ENCODE results near the gene ADA.
"Not testable (repeated sequence)": the region's sequence is repeated elsewhere in the genome, so short reads cannot be mapped to it uniquely, and the experiment has no call there.

The ADA gene

GRCh38 chr20:44678990-44679611, 27.6 kb upstream of the ADA start:
- no peak overlapping the region for H3K4me3 ChIP-seq (ENCODE audit: low read length in 2 of 2)
- H3K4me1 ChIP-seq (ENCODE audit: control insufficient read depth in 2 of 2, insufficient read depth in 2 of 2, low read length in 2 of 2) = no peaks in the 10 kb centered on the region
- H3K9me3 ChIP-seq (ENCODE audit: control insufficient read depth in 2 of 2, low read length in 2 of 2) = no peaks in the 10 kb centered on the region
- H3K36me3 ChIP-seq (ENCODE audit: control insufficient read depth in 2 of 2, insufficient read depth in 2 of 2, low read length in 2 of 2) = no peaks in the 10 kb centered on the region
- peaks cover 0 to 4% of the 10 kb centered on the region in 2 donors for H3K27me3 ChIP-seq (ENCODE audit: control insufficient read depth in 2 of 2, insufficient read depth in 2 of 2, low read length in 2 of 2)
- no peak overlapping the region for H3K9ac ChIP-seq (ENCODE audit: low read depth in 1 of 2, low read length in 2 of 2)
- no peak overlapping the region for H3K27ac ChIP-seq (ENCODE audit: low read depth in 2 of 2, low read length in 2 of 2)

GRCh38 chr20:44678242-44678641, 26.7 kb upstream of the ADA start:
- Histone ChIP-seq H3K27me3 (ENCODE audit: control insufficient read depth in 2 of 2, insufficient read depth in 2 of 2, low read length in 2 of 2) (peaks cover 0 to 2% of the 10 kb centered on the region in 2 donors), H3K9ac (ENCODE audit: low read depth in 1 of 2, low read length in 2 of 2) (no peak overlapping the region), H3K27ac (ENCODE audit: low read depth in 2 of 2, low read length in 2 of 2) (no peak overlapping the region), H3K4me1 (ENCODE audit: control insufficient read depth in 2 of 2, insufficient read depth in 2 of 2, low read length in 2 of 2) (no peaks in the 10 kb centered on the region), H3K4me3 (ENCODE audit: low read length in 2 of 2) (no peak overlapping the region), H3K36me3 (ENCODE audit: control insufficient read depth in 2 of 2, insufficient read depth in 2 of 2, low read length in 2 of 2) (no peaks in the 10 kb centered on the region), H3K9me3 (ENCODE audit: control insufficient read depth in 2 of 2, low read length in 2 of 2) (no peaks in the 10 kb centered on the region)

GRCh38 chr20:44672318-44672902, 20.9 kb upstream of the ADA start:
- not testable (repeated sequence) for H3K4me1 ChIP-seq (ENCODE audit: control insufficient read depth in 2 of 2, insufficient read depth in 2 of 2, low read length in 2 of 2); H3K36me3 ChIP-seq (ENCODE audit: control insufficient read depth in 2 of 2, insufficient read depth in 2 of 2, low read length in 2 of 2); H3K27me3 ChIP-seq (ENCODE audit: control insufficient read depth in 2 of 2, insufficient read depth in 2 of 2, low read length in 2 of 2); H3K27ac ChIP-seq (ENCODE audit: low read depth in 2 of 2, low read length in 2 of 2); H3K9me3 ChIP-seq (ENCODE audit: control insufficient read depth in 2 of 2, low read length in 2 of 2); H3K9ac ChIP-seq (ENCODE audit: low read depth in 1 of 2, low read length in 2 of 2); H3K4me3 ChIP-seq (ENCODE audit: low read length in 2 of 2)

GRCh38 chr20:44671541-44671940, 20.0 kb upstream of the ADA start:
- not testable (repeated sequence) for H3K27ac ChIP-seq (ENCODE audit: low read depth in 2 of 2, low read length in 2 of 2); H3K4me1 ChIP-seq (ENCODE audit: control insufficient read depth in 2 of 2, insufficient read depth in 2 of 2, low read length in 2 of 2); H3K9me3 ChIP-seq (ENCODE audit: control insufficient read depth in 2 of 2, low read length in 2 of 2); H3K27me3 ChIP-seq (ENCODE audit: control insufficient read depth in 2 of 2, insufficient read depth in 2 of 2, low read length in 2 of 2); H3K4me3 ChIP-seq (ENCODE audit: low read length in 2 of 2); H3K9ac ChIP-seq (ENCODE audit: low read depth in 1 of 2, low read length in 2 of 2); H3K36me3 ChIP-seq (ENCODE audit: control insufficient read depth in 2 of 2, insufficient read depth in 2 of 2, low read length in 2 of 2)

- H3K9ac ChIP-seq (ENCODE audit: low read depth in 1 of 2, low read length in 2 of 2); H3K4me1 ChIP-seq (ENCODE audit: control insufficient read depth in 2 of 2, insufficient read depth in 2 of 2, low read length in 2 of 2); H3K4me3 ChIP-seq (ENCODE audit: low read length in 2 of 2); H3K27me3 ChIP-seq (ENCODE audit: control insufficient read depth in 2 of 2, insufficient read depth in 2 of 2, low read length in 2 of 2); H3K9me3 ChIP-seq (ENCODE audit: control insufficient read depth in 2 of 2, low read length in 2 of 2); H3K27ac ChIP-seq (ENCODE audit: low read depth in 2 of 2, low read length in 2 of 2); H3K36me3 ChIP-seq (ENCODE audit: control insufficient read depth in 2 of 2, insufficient read depth in 2 of 2, low read length in 2 of 2): not testable (repeated sequence)
Observed at GRCh38 chr20:44670851-44671250, 19.4 kb upstream of the ADA start.

GRCh38 chr20:44666066-44666465, 14.6 kb upstream of the ADA start:
- Histone ChIP-seq H3K4me1 (ENCODE audit: control insufficient read depth in 2 of 2, insufficient read depth in 2 of 2, low read length in 2 of 2) (no peaks in the 10 kb centered on the region), H3K9ac (ENCODE audit: low read depth in 1 of 2, low read length in 2 of 2) (no peak overlapping the region), H3K27ac (ENCODE audit: low read depth in 2 of 2, low read length in 2 of 2) (no peak overlapping the region), H3K9me3 (ENCODE audit: control insufficient read depth in 2 of 2, low read length in 2 of 2) (no peaks in the 10 kb centered on the region), H3K4me3 (ENCODE audit: low read length in 2 of 2) (no peak overlapping the region), H3K36me3 (ENCODE audit: control insufficient read depth in 2 of 2, insufficient read depth in 2 of 2, low read length in 2 of 2) (no peaks in the 10 kb centered on the region), H3K27me3 (ENCODE audit: control insufficient read depth in 2 of 2, insufficient read depth in 2 of 2, low read length in 2 of 2) (no peaks in the 10 kb centered on the region)

- no peaks in the 10 kb centered on the region for H3K9me3 ChIP-seq (ENCODE audit: control insufficient read depth in 2 of 2, low read length in 2 of 2)
- no peak overlapping the region for H3K4me3 ChIP-seq (ENCODE audit: low read length in 2 of 2)
- no peak overlapping the region for H3K27ac ChIP-seq (ENCODE audit: low read depth in 2 of 2, low read length in 2 of 2)
- no peaks in the 10 kb centered on the region for H3K4me1 ChIP-seq (ENCODE audit: control insufficient read depth in 2 of 2, insufficient read depth in 2 of 2, low read length in 2 of 2)
- no peaks in the 10 kb centered on the region for H3K27me3 ChIP-seq (ENCODE audit: control insufficient read depth in 2 of 2, insufficient read depth in 2 of 2, low read length in 2 of 2)
- no peaks in the 10 kb centered on the region for H3K36me3 ChIP-seq (ENCODE audit: control insufficient read depth in 2 of 2, insufficient read depth in 2 of 2, low read length in 2 of 2)
- H3K9ac ChIP-seq (ENCODE audit: low read depth in 1 of 2, low read length in 2 of 2) = no peak overlapping the region
Observed at GRCh38 chr20:44664131-44664530, 12.6 kb upstream of the ADA start.

GRCh38 chr20:44662261-44662660, 10.8 kb upstream of the ADA start:
- no peaks in the 10 kb centered on the region for H3K9me3 ChIP-seq (ENCODE audit: control insufficient read depth in 2 of 2, low read length in 2 of 2)
- no peak overlapping the region for H3K4me3 ChIP-seq (ENCODE audit: low read length in 2 of 2)
- H3K36me3 ChIP-seq (ENCODE audit: control insufficient read depth in 2 of 2, insufficient read depth in 2 of 2, low read length in 2 of 2) = no peaks in the 10 kb centered on the region
- H3K27ac ChIP-seq (ENCODE audit: low read depth in 2 of 2, low read length in 2 of 2) = no peak overlapping the region
- H3K9ac ChIP-seq (ENCODE audit: low read depth in 1 of 2, low read length in 2 of 2) = no peak overlapping the region
- H3K4me1 ChIP-seq (ENCODE audit: control insufficient read depth in 2 of 2, insufficient read depth in 2 of 2, low read length in 2 of 2) = no peaks in the 10 kb centered on the region
- no peaks in the 10 kb centered on the region for H3K27me3 ChIP-seq (ENCODE audit: control insufficient read depth in 2 of 2, insufficient read depth in 2 of 2, low read length in 2 of 2)

GRCh38 chr20:44660581-44660980, 9.1 kb upstream of the ADA start:
- Histone ChIP-seq H3K27me3 (ENCODE audit: control insufficient read depth in 2 of 2, insufficient read depth in 2 of 2, low read length in 2 of 2) (no peaks in the 10 kb centered on the region), H3K36me3 (ENCODE audit: control insufficient read depth in 2 of 2, insufficient read depth in 2 of 2, low read length in 2 of 2) (no peaks in the 10 kb centered on the region), H3K9ac (ENCODE audit: low read depth in 1 of 2, low read length in 2 of 2) (no peak overlapping the region), H3K4me3 (ENCODE audit: low read length in 2 of 2) (no peak overlapping the region), H3K27ac (ENCODE audit: low read depth in 2 of 2, low read length in 2 of 2) (no peak overlapping the region), H3K4me1 (ENCODE audit: control insufficient read depth in 2 of 2, insufficient read depth in 2 of 2, low read length in 2 of 2) (no peaks in the 10 kb centered on the region), H3K9me3 (ENCODE audit: control insufficient read depth in 2 of 2, low read length in 2 of 2) (no peaks in the 10 kb centered on the region)

GRCh38 chr20:44659931-44660330, 8.4 kb upstream of the ADA start:
- no peaks in the 10 kb centered on the region for H3K27me3 ChIP-seq (ENCODE audit: control insufficient read depth in 2 of 2, insufficient read depth in 2 of 2, low read length in 2 of 2)
- H3K4me3 ChIP-seq (ENCODE audit: low read length in 2 of 2) = no peak overlapping the region
- no peaks in the 10 kb centered on the region for H3K4me1 ChIP-seq (ENCODE audit: control insufficient read depth in 2 of 2, insufficient read depth in 2 of 2, low read length in 2 of 2)
- H3K36me3 ChIP-seq (ENCODE audit: control insufficient read depth in 2 of 2, insufficient read depth in 2 of 2, low read length in 2 of 2) = no peaks in the 10 kb centered on the region
- no peaks in the 10 kb centered on the region for H3K9me3 ChIP-seq (ENCODE audit: control insufficient read depth in 2 of 2, low read length in 2 of 2)
- no peak overlapping the region for H3K9ac ChIP-seq (ENCODE audit: low read depth in 1 of 2, low read length in 2 of 2)
- H3K27ac ChIP-seq (ENCODE audit: low read depth in 2 of 2, low read length in 2 of 2) = no peak overlapping the region
